ENCODE data around the gene ZMYND11.
"Not testable (repeated sequence)": the region's sequence is repeated elsewhere in the genome, so short reads cannot be mapped to it uniquely, and the experiment has no call there.

Gene ZMYND11

GRCh38 chr10:234708-235406 lies 99.6 kb downstream of the ZMYND11 start:
- no peak for TF ChIP-seq ZNF274 (IDR thresholded peaks at IDR 0.05; ENCODE audit: low read depth, low read length)
- H3K4me3 ChIP-seq (ENCODE audit: low read length) = no peak overlapping the region

GRCh38 chr10:235915-236314 lies 100.7 kb downstream of the ZMYND11 start:
- TF ChIP-seq ZNF274 (IDR thresholded peaks at IDR 0.05; ENCODE audit: low read depth, low read length) = no peak
- no peak overlapping the region for H3K4me3 ChIP-seq (ENCODE audit: low read length)

- H3K4me3 ChIP-seq (ENCODE audit: low read length) = no peak overlapping the region
- TF ChIP-seq ZNF274 (IDR thresholded peaks at IDR 0.05; ENCODE audit: low read depth, low read length) = no peak
These were observed 103.9 kb downstream of the ZMYND11 start for GRCh38 chr10:239109-239508.

GRCh38 chr10:241451-241850 lies 106.2 kb downstream of the ZMYND11 start:
- H3K4me3 ChIP-seq (ENCODE audit: low read length) = no peak overlapping the region
- TF ChIP-seq ZNF274 (IDR thresholded peaks at IDR 0.05; ENCODE audit: low read depth, low read length) = no peak

- TF ChIP-seq ZNF274 (IDR thresholded peaks at IDR 0.05; ENCODE audit: low read depth, low read length) = no peak
- no peak overlapping the region for H3K4me3 ChIP-seq (ENCODE audit: low read length)
These were observed 106.8 kb downstream of the ZMYND11 start for GRCh38 chr10:241966-242643.

GRCh38 chr10:244227-244626 lies 109.0 kb downstream of the ZMYND11 start:
- H3K4me3 ChIP-seq (ENCODE audit: low read length) = no peak overlapping the region
- no peak for TF ChIP-seq ZNF274 (IDR thresholded peaks at IDR 0.05; ENCODE audit: low read depth, low read length)

- TF ChIP-seq ZNF274 (IDR thresholded peaks at IDR 0.05; ENCODE audit: low read depth, low read length) = no peak
- no peak overlapping the region for H3K4me3 ChIP-seq (ENCODE audit: low read length)
These were observed 111.2 kb downstream of the ZMYND11 start for GRCh38 chr10:246431-246830.

GRCh38 chr10:247480-247879 lies 112.2 kb downstream of the ZMYND11 start:
- no peak overlapping the region for H3K4me3 ChIP-seq (ENCODE audit: low read length)
- TF ChIP-seq ZNF274 (IDR thresholded peaks at IDR 0.05; ENCODE audit: low read depth, low read length) = no peak

GRCh38 chr10:248307-248706 lies 113.1 kb downstream of the ZMYND11 start:
- no peak for TF ChIP-seq ZNF274 (IDR thresholded peaks at IDR 0.05; ENCODE audit: low read depth, low read length)

GRCh38 chr10:251982-252582 lies 116.8 kb downstream of the ZMYND11 start:
- no peak for TF ChIP-seq ZNF274 (IDR thresholded peaks at IDR 0.05; ENCODE audit: low read depth, low read length)
- H3K4me3 ChIP-seq (ENCODE audit: low read length) = no peak overlapping the region

More at GRCh38 chr10:248307-248706, 113.1 kb downstream of the ZMYND11 start:
- H3K4me3 ChIP-seq (ENCODE audit: low read length) = no peak overlapping the region

GRCh38 chr10:260819-261429 lies 125.7 kb downstream of the ZMYND11 start:
- no peak overlapping the region for H3K4me3 ChIP-seq (ENCODE audit: low read length)
- TF ChIP-seq ZNF274 (IDR thresholded peaks at IDR 0.05; ENCODE audit: low read depth, low read length) = no peak

GRCh38 chr10:264160-265073 lies 129.2 kb downstream of the ZMYND11 start:
- H3K4me3 ChIP-seq (ENCODE audit: low read length) = not testable (repeated sequence)

GRCh38 chr10:265074-265440 lies 129.8 kb downstream of the ZMYND11 start:
- not testable (repeated sequence) for H3K4me3 ChIP-seq (ENCODE audit: low read length)

GRCh38 chr10:265816-266588 lies 130.7 kb downstream of the ZMYND11 start:
- H3K4me3 ChIP-seq (ENCODE audit: low read length) = not testable (repeated sequence)

All from GM08714 (cell line).